IPS DF 4.7 (cell line): Measurements from ENCODE around the gene KDM4C.
"Not testable (repeated sequence)": the region's sequence is repeated elsewhere in the genome, so short reads cannot be mapped to it uniquely, and the experiment has no call there.

Experiments used
- DNase-seq: peaks from one replicate; pipeline ENCODE4 v3.0.0-alpha.2; 2013; ENCODE audit warnings: low spot score; ENCODE audit errors: extremely low read depth

KDM4C gene

DNA sequence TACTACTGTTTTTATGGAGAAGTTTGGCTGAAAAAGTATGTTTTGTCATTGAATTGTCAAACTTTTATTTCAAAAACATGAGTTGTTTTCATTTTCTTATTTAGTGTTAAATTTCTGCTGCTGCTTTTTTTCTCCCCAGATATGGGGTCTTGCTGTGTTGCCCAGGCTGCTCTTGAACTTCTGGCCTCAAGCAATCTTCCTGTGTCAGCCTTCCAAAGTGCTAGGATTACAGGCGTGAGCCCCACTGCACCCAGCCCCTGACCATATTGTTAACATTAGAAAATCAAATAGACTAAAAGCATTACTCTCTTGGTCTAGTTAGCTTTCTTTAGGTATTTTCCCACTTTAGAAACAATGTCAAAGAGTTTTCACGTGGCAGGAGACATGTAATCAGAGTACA lies 215.3 kb downstream of the KDM4C start:
- no peak for DNase-seq

DNA sequence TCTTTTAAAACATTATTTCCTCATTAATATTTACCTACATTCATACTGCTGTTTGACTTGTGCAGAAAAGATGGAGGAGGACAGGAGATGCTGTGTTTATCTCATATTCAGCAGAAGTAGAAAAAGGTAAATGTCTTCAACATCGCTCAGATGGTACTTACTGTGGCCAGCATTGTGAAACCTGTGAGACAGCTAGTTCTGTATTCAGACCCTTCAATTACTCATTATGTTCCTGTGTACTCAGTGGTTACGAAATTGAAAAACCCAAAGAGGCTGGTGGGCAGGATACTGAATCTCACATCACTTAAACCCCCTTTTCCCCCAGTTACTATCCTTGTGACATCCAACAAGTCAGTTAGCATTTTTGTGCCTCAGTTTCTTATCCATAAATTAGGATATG lies 216.0 kb downstream of the KDM4C start:
- no peak for DNase-seq

DNA sequence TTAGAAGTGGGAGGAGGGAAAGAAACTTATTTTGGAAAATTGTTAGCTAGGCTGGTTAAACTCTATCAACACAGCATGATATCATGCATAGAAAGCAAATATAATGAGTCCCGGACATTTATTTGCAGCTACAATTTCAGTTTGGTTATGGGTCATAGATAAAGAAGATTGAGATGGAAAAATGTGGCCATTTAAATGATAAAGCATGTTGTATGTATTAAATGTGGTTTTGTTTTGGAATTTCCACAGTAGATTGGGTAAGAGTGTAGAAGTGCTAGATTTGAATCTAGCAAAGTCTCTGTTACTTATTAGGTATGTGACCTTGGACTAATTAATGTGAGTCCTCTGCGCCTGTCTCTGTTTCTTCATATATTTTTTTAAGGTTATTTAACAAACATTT lies 217.4 kb downstream of the KDM4C start:
- DNase-seq = no peak

DNA sequence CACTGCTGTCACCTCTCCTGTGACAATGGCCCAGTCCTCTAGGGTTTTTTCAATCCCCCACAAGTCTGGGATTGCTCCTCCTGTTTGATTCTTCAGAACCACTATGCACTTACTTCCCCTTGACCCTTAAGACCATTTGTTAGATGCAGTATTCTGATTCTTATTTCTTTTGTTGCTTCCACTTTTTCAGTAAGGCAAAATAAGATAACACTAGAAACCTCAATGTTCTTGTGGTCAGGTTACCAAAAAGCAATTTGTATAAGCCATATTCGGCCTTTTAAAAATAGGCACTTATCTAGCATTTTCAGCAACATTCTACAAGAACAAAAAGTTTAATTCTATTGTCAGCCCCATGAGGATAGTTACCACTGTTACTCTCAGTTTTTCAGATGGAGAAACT lies 220.0 kb downstream of the KDM4C start:
- DNase-seq = no peak

DNA sequence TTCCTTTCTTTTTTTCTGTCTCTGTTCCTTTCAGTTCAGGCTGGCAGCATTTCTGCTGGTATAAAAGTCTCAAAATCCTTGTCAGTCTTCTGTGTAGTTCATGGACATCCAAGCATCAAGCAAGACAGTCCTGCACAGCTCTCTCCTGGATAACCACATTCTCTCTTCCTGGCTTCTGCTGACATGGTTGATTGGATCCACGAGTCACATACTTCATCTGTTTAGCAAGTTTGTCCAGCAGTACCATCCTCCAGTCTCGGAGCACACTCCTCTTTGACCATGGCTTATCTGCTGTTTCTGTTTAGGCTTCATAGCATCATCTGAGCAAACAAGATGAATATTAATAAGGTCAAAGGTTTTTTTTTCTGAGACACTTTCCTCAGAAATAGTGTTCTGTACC lies 220.8 kb downstream of the KDM4C start:
- no peak for DNase-seq

DNA sequence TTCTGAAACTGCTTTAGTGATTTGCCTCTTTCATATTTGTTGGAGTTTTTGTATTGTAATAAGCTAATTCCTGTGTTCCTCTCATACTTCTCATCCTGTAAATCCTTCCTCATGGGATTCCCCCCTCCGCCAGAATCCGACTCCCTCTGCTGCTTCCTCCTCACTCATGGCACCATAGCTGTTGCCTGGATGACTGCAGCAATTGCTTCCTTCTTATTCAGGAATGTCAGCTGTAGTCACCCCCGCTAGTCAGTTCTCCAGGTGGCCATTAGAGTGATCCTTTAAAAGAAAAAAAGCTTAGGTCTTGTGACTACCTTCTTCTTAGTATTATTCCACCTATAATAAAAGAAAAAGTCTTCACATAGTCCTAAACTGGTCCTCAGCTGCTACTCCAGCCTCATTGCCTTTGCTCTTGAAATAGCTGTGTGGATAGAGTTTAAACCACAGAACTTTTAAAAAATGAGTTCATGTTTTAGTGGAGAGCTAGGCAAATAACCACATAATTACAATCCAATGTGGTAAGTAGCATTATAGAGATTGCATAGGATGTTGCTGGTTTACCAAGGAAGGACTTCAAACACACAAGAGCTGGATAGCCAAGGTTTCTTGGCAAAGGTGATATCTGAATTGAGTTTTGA lies 227.3 kb downstream of the KDM4C start:
- DNase-seq = peak; percentile 41

DNA sequence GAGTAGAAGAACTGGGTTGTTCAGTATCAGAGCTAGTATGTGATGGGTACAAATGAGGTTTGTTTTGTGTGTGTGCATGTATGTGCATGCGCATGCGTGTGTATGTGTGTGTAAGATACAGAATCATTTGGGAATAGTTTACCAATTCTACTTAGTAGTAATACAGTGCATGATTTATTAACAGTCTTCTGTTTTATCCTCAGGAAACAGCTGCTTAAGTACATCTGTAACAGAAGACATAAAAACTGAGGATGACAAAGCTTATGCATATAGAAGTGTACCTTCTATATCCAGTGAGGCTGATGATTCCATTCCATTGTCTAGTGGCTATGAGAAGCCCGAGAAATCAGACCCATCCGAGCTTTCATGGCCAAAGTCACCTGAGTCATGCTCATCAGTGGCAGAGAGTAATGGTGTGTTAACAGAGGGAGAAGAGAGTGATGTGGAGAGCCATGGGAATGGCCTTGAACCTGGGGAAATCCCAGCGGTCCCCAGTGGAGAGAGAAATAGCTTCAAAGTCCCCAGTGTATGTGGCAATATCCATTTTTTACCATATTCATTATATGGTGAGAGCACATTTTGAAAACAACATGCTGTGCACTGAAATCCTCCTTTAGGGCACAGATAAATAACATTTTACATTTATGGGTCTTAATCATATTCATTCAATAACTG lies 228.5 kb downstream of the KDM4C start:
- DNase-seq = no peak

DNA sequence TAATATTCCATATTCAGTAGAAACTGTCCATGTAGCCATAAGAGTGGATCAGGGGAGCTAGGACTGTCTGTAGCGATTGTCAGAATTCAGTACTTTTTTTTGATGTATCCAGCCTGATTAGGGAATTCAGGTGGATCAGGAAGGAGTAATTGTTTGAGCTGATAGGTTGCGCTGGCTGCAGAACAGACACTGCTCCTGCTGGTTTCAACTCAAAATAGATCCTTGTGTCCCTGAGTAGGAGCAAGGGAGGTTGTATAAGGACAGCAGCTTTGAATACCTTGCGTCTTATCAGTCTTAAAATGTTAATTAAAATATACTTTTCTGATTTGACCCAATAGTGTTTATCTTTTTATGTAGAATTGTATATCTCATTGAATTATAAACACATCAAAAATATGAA lies 229.6 kb downstream of the KDM4C start:
- no peak for DNase-seq

DNA sequence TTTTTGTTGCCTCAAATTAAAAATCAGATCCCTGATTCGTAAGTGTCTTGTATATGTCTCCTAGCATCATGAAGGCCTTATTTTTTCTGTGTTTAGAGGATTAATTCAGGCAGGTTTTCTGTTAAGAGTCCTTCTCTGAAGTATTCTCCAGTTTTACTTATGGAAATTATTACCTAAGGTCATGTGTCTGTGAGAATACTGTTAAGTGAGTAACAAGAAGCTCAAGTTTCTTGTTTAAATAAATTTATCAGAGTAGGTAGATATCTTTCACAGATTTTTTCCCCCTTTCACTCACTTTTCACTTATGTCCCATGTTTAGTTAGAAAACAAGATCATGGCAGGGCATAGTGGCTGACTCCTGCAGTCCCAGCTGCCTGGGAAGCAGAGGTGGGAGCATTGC lies 233.6 kb downstream of the KDM4C start:
- no peak for DNase-seq

DNA sequence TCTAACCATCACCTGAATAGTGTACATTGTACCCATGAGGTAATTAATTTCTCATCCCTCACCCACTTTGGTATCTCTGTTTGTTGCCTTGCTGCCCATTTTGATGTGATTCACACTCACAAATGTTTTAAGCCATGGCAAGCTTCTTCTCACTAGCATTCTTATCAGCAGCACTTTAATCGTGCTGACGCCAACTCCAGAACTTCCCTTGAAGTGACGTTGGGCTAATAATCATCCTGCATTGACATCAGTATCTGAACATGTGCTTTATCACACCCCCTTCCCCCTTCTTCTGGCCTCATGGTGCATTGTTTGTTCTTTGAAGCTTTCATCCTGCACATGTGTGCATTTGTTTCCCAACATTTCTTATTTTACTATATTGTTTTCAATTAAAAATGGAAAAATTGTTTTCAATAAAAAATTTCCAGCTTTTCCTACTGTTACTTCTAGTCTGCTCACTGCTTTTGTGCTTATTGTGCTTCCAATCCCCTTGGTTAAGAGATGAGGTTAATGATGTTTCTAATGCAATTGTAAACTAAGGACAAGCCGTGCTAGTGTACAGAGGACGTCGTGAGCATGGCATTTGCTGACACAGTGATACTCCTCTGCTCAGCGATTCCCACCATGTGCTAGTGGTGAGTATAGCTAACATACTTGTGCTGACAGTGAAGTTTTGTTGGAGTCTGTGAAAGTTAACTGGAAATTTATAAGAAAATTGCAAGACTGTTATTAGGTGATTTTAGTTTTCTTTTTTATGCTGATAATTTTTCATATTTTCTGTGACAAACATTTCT lies 238.5 kb downstream of the KDM4C start:
- no peak for DNase-seq

DNA sequence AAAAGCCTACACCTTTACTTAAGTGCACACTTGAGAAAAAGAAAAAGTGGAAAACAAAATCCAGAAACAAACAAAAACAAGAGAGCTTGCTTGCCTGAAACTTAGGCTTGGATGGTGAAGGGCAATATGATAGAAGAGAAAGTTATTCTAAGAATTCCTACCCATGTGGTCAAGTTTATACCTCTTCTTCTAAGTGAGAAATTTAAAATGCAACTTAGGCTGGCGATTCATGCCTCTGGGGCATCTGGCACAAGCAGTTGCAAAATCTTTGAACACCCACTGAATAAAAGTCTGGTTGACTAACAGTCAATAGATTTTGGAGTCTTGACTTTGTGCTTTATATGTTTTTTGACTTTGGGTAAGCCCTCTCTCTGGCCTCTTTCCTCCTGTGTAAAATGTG lies 239.6 kb downstream of the KDM4C start:
- DNase-seq = no peak

DNA sequence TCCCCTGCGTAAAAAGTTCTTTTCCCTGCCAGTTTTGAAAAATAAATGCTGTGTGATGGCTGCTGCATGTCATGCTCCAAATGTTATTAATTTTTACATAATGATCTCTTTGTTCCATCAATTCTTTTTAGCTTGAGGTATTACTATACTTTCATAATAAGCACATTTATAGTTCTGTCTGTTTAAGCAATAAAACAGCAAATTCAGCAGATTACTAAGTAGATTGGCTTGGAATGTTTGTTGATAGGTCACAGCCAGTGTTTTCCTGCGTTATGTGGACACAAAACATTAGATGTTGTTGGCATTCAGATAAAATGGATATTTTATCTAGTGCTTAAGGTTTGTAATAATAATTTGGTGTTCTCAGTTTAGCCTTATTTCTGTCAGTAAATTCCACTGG lies 242.0 kb downstream of the KDM4C start:
- DNase-seq = no peak

DNA sequence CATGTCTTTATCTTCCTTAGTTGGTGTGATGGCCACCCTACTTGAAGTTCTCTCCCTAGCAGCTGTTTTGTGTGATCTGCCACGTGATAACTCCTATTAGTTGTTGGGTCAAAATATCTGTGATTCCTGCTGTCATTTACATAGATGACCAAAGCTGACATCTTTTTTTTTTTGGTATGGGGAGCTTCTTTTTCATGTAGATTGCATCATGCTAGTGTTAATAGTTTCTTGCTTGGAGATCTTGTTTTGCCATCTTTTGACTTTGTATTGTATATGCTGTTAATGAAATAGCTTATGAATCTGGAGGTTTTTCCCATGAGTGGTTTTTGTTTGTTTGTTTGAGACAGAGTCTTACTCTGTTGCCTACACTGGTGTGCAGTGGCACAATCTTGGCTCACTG lies 243.8 kb downstream of the KDM4C start:
- no peak for DNase-seq

DNA sequence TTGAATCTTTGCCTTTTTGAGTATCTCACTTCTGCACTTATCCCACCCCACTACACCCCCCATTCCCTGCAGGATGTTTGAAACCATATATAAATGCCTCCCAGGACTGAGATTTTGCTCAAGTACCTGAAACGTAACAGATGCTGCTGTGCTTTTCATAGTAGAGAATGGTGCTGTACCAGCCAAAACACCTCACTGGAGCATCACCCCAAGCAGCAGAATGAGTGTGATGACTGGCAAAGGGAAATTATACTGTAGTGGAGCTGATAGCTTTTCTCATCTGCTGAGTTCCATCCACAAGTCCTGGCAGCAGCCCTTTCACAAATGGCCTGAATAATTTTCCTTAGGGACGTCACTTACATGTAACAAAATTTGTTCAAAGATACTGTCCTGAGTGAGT lies 246.1 kb downstream of the KDM4C start:
- DNase-seq = no peak

DNA sequence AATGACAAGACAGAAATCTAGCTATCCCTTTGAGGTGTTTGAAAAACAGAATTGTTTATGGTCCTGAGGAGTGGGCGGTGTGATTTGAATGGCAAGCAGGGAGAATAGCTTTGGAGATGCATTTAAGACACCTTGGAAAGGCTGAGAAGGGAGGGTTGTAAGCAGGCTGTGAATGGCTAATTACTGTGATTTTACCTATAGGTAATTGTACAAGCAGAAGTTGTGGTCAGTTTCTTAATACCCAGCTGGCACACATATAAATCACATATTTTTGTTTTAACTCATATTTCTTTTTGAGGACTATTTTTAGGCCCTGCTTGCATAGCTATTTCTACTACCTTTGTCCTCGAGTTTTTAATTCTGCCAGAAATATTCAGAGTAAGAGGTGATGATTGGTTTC lies 248.6 kb downstream of the KDM4C start:
- no peak for DNase-seq

DNA sequence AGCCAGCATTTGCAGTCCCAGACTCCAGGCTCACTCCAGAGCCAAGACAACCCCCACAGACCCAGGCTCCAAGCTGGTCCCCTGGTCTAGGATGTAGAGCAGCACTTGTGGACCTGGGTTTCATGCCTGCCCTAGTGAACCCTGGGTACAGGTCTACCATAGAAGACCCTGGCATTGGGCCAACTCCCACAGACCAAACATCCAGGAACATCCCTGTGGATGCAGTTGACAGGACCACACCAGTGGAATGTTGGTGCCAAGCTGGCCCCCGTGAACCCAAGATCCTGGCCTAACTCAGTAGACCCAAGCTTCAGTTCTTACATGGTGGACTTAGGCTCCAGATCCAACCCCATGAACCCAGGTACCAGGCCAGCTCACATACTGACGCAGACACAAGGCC lies 250.6 kb downstream of the KDM4C start:
- DNase-seq = no peak

DNA sequence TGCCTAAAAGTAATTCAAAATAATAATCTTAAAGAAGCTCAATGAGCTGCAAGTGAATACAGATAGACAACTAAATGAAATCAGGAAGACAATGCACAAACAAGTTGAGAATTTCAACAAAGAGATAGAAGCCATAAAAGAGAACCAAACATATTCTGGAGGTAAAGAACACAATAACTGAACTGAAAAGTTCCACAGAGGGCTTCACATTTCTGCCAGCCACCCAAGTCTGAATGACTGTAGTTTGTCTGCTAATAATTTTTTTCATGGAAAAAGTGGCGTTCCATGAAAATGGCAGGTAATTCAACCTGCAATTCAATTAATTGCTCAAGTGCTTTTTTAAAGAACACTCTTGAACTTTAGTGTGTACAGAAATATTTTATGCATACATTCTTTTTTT lies 251.3 kb downstream of the KDM4C start:
- DNase-seq = no peak

DNA sequence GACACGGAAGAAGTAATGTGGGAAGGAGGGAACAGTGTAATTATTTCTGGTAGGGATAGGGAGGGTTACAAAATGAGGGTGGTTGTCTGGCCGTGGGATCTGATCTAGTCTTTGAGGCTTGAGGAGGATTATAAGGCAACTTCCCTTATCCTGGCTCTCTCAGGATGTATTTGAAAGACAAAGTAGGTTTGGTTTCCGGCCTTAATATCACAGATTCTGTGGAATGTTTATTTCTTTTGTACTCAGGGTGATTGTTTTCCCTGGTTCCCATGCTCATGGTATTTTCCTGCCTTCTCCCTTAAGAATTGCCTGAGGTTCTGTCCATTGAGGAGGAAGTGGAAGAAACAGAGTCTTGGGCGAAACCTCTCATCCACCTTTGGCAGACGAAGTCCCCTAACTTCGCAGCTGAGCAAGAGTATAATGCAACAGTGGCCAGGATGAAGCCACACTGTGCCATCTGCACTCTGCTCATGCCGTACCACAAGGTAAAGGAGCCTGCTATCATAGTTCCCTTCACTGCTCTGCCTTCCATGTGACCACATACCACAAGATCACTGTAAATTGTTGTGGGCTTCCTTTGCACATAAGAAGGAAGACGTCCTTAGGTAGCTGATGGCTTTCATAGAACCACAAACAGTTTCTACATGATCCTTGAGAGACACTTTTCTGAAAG lies 253.8 kb downstream of the KDM4C start:
- DNase-seq = no peak

DNA sequence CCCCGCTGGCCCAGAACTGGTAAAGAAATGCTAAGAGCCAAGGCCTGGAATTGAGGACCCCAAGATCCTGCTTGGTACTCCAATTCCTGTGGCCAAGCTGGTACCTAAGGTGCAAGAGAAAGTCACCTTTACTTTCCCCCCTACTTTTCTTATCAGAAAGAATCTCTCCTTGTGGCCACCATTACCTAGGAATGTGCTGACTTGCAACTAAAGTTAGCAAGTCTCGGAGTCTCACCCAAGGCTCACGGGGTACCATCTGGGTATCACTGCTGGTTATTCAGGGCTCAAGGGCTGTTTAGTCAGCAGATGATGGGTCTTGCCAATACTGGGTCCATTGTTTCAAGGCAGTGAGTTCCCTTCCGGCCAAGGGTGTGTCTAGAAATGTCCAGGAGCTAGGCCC lies 270.2 kb downstream of the KDM4C start:
- no peak for DNase-seq

DNA sequence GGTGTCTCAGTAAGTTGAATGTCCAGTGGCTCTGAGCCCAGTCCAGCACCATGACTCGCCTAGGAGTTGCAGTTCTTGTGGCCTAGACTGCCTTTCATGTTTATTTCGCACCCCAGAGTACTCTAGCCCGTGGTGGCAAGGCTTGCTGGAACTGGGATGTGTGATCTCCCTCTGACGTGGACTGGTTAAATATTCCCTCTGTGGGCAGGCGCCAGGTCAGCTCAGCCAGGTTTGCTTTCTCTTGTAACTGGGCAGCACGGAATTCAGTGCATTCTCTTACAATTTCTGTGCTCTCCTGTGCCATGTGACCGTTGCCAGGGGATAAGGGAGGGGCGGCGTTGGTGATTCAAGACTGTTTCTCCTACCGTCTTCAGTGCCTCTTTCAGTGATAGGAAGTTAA lies 270.8 kb downstream of the KDM4C start:
- no peak for DNase-seq

DNA sequence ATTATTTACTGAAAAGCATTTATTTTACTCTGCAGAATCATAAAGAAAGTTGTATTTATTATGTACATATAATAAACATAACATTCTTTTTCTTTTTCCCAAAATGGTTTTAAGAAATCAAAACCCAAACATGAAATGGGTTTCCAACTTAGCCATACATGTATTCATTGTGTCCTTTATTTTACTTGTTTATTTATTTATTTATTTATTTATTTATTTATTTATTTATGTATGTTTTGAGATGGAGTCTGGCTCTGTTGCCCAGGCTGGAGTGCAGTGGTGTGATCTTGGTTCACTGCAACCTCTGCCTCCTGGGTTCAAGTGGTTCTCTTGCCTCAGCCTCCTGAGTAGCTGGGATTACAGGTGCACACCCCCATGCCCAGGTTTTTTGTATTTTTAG lies 273.2 kb downstream of the KDM4C start:
- not testable (repeated sequence) for DNase-seq
